ENCODE data around the gene RAD50. TPM values are rescaled to one million over a fixed set of nuclear protein-coding genes. Genes with fewer than 3 reads are reported as not detected.

The RAD50 gene
- total and polyA plus RNA-seq, 2 of the 4 experiments (the other 2 are of a cell fraction): 5.2 to 6.2 TPM

- Histone ChIP-seq H2BK5ac (ENCODE audit: low read depth, low read length, poor library complexity, severe bottlenecking) (peak overlapping the region; percentile 30), H4K8ac (ENCODE audit: low read depth in 2 of 2, low read length in 2 of 2) (peak overlapping the region in 1 of 2 experiments; percentile 6; a peak in 2 of 4 replicates), H3K9me3 (ENCODE audit: control insufficient read depth, insufficient read depth, low read length) (no peaks in the 10 kb centered on the region), H2AK5ac (ENCODE audit: low read depth, low read length) (peak overlapping the region; percentile 37), H3K56ac (ENCODE audit: extremely low read depth, insufficient read depth, low read length) (no peak overlapping the region), H2BK20ac (ENCODE audit: low read depth, low read length) (peak overlapping the region; percentile 29; the same call in 1 of the 2 replicates), H2BK15ac (ENCODE audit: low read depth, low read length) (peak overlapping the region; percentile 45; the same call in 1 of the 3 replicates), H4K20me1 (ENCODE audit: insufficient read depth, low read length) (no peaks in the 10 kb centered on the region), H4K5ac (ENCODE audit: low read depth, low read length) (no peak overlapping the region), H3K4me1 (ENCODE audit: control insufficient read depth, insufficient read depth, low read length) (peaks cover 18% of the 10 kb centered on the region), H3K79me1 (ENCODE audit: low read depth in 1 of 2, low read length in 2 of 2) (no peaks in the 10 kb centered on the region), H4K91ac (ENCODE audit: insufficient read depth, low read depth, low read length) (peak overlapping the region; percentile 25; the same call in 1 of the 2 replicates), H3K27ac (ENCODE audit: insufficient read depth, low read length) (peak overlapping the region; percentile 7; the same call in 1 of the 2 replicates), H2AFZ (replicated peaks; ENCODE audit: low read length, poor library complexity) (peak overlapping the region; percentile 73), H2AK9ac (replicated peaks; ENCODE audit: low read depth, low read length, poor library complexity) (peak overlapping the region; percentile 47), H3K9ac (ENCODE audit: low read depth, low read length) (no peak overlapping the region), H3K36me3 (ENCODE audit: control insufficient read depth, insufficient read depth, low read length) (no peaks in the 10 kb centered on the region), H3K14ac (replicated peaks; ENCODE audit: low read depth, low read length) (peak overlapping the region; percentile 8; the same call in 1 of the 2 replicates), H2BK120ac (ENCODE audit: low read depth, low read length) (0 out of 2 replicates have a peak overlapping the region, but pooled peaks have one; percentile 21), H3K4me2 (ENCODE audit: low read depth, low read length) (no peak overlapping the region), H3K9me1 (ENCODE audit: insufficient read depth, low read length) (peaks cover 25% of the 10 kb centered on the region), H3K4ac (ENCODE audit: low read depth, low read length) (peak overlapping the region; percentile 49), H3K23ac (ENCODE audit: low read depth, low read length) (no peak overlapping the region), H3K4me3 (ENCODE audit: insufficient read depth, low read depth, low read length) (no peak overlapping the region), H3K18ac (ENCODE audit: low read depth, low read length) (0 out of 2 replicates have a peak overlapping the region, but pooled peaks have one; percentile 5), H3K27me3 (ENCODE audit: control insufficient read depth, insufficient read depth, low read length) (no peaks in the 10 kb centered on the region)
- DNase-seq (no peak), ATAC-seq (ENCODE audit: low read depth) (no peak)
- BruUV-seq (replicated peaks): no TSS peak
- dilution Hi-C loops (cut with HindIII; ENCODE audit: low sequenced_read_pairs, unreplicated experiment) (no loop called here), intact Hi-C loops (cut with micrococcal nuclease) (no loop called here), in situ Hi-C loops (cut with MboI; ENCODE audit: low sequenced_read_pairs) (no loop called here)
- TF ChIP-seq MXI1 (IDR thresholded peaks at IDR 0.05; ENCODE audit: borderline replicate concordance, low read depth, low read length): no peak
- TF ChIP-seq SMC3 (IDR thresholded peaks at IDR 0.05; ENCODE audit: low read depth, low read length): no peak
- no peak for TF ChIP-seq MAZ (IDR thresholded peaks at IDR 0.05; ENCODE audit: borderline replicate concordance, low read depth, low read length)
- TF ChIP-seq CEBPB (IDR thresholded peaks at IDR 0.05; ENCODE audit: low read depth, low read length): no peak
- TF ChIP-seq RFX5 (IDR thresholded peaks at IDR 0.05; ENCODE audit: low read depth, low read length): no peak
- TF ChIP-seq BHLHE40 (IDR thresholded peaks at IDR 0.05; ENCODE audit: low read depth, low read length): no peak
- CTCF ChIA-PET: interaction anchor here (0.6 kb wide), 1 partner anchor 142 kb away, joined by 3 read pairs; no protein-coding TSS in a partner anchor
- WGBS, 2 experiments (ENCODE audit: extremely low coverage in 2 of 2, insufficient read length in 1 of 2): 75% methylated on average over 4 of the region's 15 CpGs; no CpG with 5 or more reads in 1 of the 2 experiments
- POLR2A ChIA-PET (ENCODE audit: unreplicated experiment): no interaction called here
These were observed 121.1 kb downstream of the RAD50 start for GRCh38 chr5:132677682-132678400.

All from IMR-90 (cell line).